Glutamatergic neuron (in vitro differentiated cells): Measurements from ENCODE around the gene GRIK5. TPM values are rescaled to one million over a fixed set of nuclear protein-coding genes. Genes with fewer than 3 reads are reported as not detected.
A peak's percentile ranks its signal among the peaks of the same experiment; 100 is the strongest.

ENCODE experiments used
- DNase-seq: peaks from one replicate; pipeline ENCODE4 v3.0.0; 2022
- H3K27ac Mint-ChIP-seq: one replicate; pipeline ENCODE4 v1.8.0; 2020; ENCODE audit warnings: mild to moderate bottlenecking, mixed read lengths, inconsistent platforms; ENCODE audit not compliant: unreplicated experiment
- H3K27me3 Mint-ChIP-seq: one replicate; pipeline ENCODE4 v1.8.0; 2020; ENCODE audit warnings: mild to moderate bottlenecking, moderate library complexity, mixed read lengths, inconsistent platforms; ENCODE audit not compliant: unreplicated experiment
- H3K36me3 Mint-ChIP-seq: one replicate; pipeline ENCODE4 v1.8.0; 2020; ENCODE audit warnings: mild to moderate bottlenecking, mixed read lengths, inconsistent platforms; ENCODE audit not compliant: unreplicated experiment
- H3K4me1 Mint-ChIP-seq: one replicate; pipeline ENCODE4 v1.8.0; 2020; ENCODE audit warnings: mild to moderate bottlenecking, low read depth, mixed read lengths, inconsistent platforms; ENCODE audit not compliant: unreplicated experiment
- H3K4me3 Mint-ChIP-seq: one replicate; pipeline ENCODE4 v1.8.0; 2020; ENCODE audit warnings: mild to moderate bottlenecking, mixed read lengths, inconsistent platforms; ENCODE audit not compliant: unreplicated experiment
- H3K9me3 Mint-ChIP-seq: one replicate; pipeline ENCODE4 v1.8.0; 2020; ENCODE audit warnings: mild to moderate bottlenecking, moderate library complexity, mixed read lengths, inconsistent platforms; ENCODE audit not compliant: unreplicated experiment
- total RNA-seq: library from RNA; stranded (reverse); fragmentation: NEBNext Ultra II Directional; extraction: Animal tissue kit (Norgen Biotek cat#: 25700); gene quantifications from one replicate; pipeline ENCODE4 v1.2.1, GENCODE V29; 2021; ENCODE audit not compliant: unreplicated experiment
- TF ChIP-seq, protein P1 (sequence below): fragments of 200-600 bp; sonication (generic); IDR thresholded peaks from one replicate; pipeline ENCODE4 v1.5.0; 2021; ENCODE audit not compliant: partially characterized antibody, unreplicated experiment

Gene GRIK5
- total RNA-seq, 1 donor from 2014 or later, result 79.1 TPM

DNA sequence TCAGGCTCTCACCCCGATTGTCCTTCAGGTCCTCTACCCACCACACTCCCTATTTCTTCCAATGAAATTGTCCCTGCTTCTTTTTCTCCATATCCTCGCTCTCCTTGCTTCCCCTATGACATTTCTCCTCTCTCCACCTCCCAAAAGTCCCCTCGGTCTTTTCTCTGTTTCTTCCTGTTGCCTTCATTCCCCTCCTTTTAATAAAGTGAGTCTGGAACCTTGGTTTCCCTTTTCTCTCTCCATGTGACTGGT lies 5.3 kb upstream of the GRIK5 start:
- peaks cover 25% of the 10 kb centered on the region for H3K27me3 Mint-ChIP-seq
- H3K4me3 Mint-ChIP-seq, result peak overlapping the region; percentile 96
- H3K4me1 Mint-ChIP-seq, result peaks cover 26% of the 10 kb centered on the region
- peak overlapping the region; percentile 99 for H3K27ac Mint-ChIP-seq
- TF ChIP-seq, protein P1, sequence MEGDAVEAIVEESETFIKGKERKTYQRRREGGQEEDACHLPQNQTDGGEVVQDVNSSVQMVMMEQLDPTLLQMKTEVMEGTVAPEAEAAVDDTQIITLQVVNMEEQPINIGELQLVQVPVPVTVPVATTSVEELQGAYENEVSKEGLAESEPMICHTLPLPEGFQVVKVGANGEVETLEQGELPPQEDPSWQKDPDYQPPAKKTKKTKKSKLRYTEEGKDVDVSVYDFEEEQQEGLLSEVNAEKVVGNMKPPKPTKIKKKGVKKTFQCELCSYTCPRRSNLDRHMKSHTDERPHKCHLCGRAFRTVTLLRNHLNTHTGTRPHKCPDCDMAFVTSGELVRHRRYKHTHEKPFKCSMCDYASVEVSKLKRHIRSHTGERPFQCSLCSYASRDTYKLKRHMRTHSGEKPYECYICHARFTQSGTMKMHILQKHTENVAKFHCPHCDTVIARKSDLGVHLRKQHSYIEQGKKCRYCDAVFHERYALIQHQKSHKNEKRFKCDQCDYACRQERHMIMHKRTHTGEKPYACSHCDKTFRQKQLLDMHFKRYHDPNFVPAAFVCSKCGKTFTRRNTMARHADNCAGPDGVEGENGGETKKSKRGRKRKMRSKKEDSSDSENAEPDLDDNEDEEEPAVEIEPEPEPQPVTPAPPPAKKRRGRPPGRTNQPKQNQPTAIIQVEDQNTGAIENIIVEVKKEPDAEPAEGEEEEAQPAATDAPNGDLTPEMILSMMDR, result no peak
- H3K36me3 Mint-ChIP-seq, result peaks cover 4% of the 10 kb centered on the region
- peaks cover 26% of the 10 kb centered on the region for H3K9me3 Mint-ChIP-seq
- no peak for DNase-seq

DNA sequence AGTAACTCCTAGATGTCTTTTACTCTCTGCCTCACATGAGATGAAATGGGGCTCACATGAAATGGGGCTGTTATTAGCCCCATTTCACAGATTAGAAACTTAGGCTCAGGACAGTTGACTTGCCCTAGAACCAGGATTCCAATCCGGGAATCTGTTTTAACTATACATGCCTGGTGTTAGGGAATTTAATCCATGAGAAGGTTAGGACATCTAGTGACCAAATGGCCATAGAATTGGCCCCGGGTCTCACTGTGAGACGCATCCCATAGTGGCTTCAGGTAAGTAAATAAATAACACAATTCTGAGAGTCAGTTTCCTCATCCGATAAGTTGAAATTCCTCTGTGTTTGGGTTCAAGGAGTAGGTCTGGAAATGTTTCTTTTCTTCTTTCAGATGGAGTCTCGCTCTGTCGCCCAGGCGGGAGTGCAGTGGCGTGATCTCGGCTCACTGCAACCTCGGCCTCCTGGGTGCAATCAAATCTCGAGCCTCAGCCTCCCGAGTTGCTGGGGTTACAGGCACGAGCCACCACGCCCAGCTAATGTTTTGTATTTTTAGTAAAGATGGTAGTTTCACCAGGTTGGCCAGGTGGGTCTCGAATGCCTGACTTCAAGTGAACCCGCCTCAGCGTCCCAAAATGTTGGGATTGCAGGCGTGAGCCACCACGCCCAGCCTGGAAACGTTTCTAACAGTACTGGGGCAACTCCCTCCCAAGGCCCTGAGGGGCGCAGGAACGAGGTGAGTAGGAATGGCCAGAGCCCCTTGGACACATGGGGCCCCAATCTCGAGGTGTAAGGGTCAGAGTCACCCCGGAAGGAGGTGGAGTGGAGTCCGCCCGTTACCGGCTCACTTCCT lies 4.7 kb upstream of the GRIK5 start:
- Mint-ChIP-seq H3K27ac (peak overlapping the region; percentile 99), H3K4me1 (peaks cover 26% of the 10 kb centered on the region), H3K9me3 (peaks cover 26% of the 10 kb centered on the region), H3K27me3 (peaks cover 25% of the 10 kb centered on the region), H3K36me3 (peaks cover 5% of the 10 kb centered on the region), H3K4me3 (peak overlapping the region; percentile 96)
- TF ChIP-seq, protein P1, result no peak
- no peak for DNase-seq

DNA sequence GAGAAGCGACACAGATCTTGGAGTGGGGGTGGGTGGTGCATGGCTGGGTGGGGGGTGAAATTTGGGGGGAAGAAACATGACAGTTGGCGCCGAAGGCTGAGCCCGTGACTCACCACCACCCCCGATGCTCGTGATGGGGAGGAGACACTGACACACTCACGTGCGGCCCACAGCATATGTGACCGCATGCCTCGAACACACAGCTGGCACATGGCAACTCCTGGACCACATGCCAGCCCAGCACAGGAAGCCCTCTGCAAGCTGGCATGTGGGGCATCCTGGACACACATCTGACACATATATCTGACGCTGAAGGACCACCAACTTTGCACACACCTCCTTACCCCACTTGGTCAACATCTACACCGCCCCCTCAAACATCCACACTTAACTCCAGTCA lies 1.2 kb upstream of the GRIK5 start:
- H3K4me3 Mint-ChIP-seq, result no peak overlapping the region
- H3K36me3 Mint-ChIP-seq, result peaks cover 5% of the 10 kb centered on the region
- H3K4me1 Mint-ChIP-seq, result peaks cover 10% of the 10 kb centered on the region
- DNase-seq, result no peak
- H3K27me3 Mint-ChIP-seq, result peaks cover 10% of the 10 kb centered on the region
- peak overlapping the region; percentile 82 for H3K27ac Mint-ChIP-seq
- peaks cover 12% of the 10 kb centered on the region for H3K9me3 Mint-ChIP-seq
- TF ChIP-seq, protein P1, result no peak

DNA sequence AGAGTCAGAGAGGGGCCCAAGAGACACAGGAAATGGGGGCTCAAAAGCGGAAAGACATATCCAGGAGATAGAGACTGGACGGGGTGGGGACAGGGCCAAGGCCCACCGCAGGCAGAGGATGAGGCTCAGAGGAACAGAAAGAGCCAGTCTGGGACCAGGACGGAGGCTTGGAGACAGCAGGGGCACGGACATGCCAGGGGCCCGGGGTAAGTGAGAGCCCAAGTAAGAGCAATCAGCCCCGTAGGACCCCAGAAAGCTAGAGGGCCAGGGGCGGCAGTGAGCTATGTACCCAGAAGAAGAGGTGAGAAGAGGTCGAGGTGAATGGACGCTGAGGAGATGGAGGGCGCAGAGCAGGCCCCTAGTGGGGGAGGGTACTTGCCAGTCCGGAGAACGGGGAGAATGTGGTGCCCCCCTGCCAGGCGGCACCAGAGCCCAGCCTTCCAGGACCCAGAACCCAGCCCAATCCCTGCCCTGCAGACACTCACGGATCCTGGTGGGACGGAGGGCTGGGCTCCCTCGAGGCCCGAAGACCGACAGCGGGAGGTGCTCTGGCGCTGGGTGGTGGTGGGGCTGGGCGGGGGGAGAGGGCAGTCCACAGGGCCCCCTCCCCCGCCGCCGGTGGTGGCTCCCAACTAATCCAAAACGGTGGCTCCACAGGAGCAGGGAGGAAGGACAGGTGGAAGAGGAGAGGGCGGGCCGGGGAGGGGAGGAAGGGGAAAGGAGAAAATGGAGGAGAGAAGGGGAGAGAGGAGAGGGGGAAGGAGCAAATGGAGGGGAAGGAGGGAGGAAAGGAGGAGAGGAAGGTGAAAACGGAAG lies 1.0 kb downstream of the GRIK5 start:
- Mint-ChIP-seq H3K27ac (no peak overlapping the region), H3K36me3 (peaks cover 10% of the 10 kb centered on the region), H3K4me3 (no peak overlapping the region), H3K9me3 (peaks cover 8% of the 10 kb centered on the region), H3K27me3 (peaks cover 7% of the 10 kb centered on the region), H3K4me1 (peaks cover 8% of the 10 kb centered on the region)
- no peak for DNase-seq
- TF ChIP-seq, protein P1, result no peak

DNA sequence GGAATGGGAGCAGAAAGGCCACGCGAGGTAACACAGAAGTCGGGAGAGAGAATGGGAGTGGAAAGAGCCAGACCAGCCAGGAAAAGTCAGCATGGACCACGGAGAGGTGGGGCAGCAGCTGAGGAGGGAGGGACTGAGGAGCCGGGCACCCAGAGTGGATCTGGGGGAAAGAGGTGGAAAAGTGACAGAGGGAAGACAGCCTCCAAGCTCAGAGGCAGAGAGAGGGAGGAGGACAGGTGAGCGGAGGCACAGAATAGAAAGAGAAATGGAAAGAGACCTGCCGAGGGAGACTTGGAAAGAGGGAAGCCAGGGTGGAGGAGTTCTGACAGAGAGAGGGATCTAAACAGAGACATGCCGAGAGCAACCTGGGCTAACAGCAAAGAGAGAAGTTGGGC lies 1.6 kb downstream of the GRIK5 start:
- H3K4me3 Mint-ChIP-seq, result no peak overlapping the region
- H3K4me1 Mint-ChIP-seq, result peaks cover 8% of the 10 kb centered on the region
- TF ChIP-seq, protein P1, result no peak
- no peak overlapping the region for H3K27ac Mint-ChIP-seq
- no peak for DNase-seq
- H3K27me3 Mint-ChIP-seq, result peaks cover 10% of the 10 kb centered on the region
- H3K36me3 Mint-ChIP-seq, result peaks cover 13% of the 10 kb centered on the region
- peaks cover 8% of the 10 kb centered on the region for H3K9me3 Mint-ChIP-seq
